Uterus (tissue), 2 donors: Measurements from ENCODE around the gene CHCHD4.

Source experiments
- POLR2A ChIP-seq, 2 donors: fragments of 450-650 bp; IDR thresholded peaks; one replicate each; pipeline ENCODE4 v1.6.1; 2016; ENCODE audit warnings: antibody characterized with exemption in 2 of 2, mild to moderate bottlenecking in 1 of 2, moderate library complexity in 1 of 2
- TF ChIP-seq, protein P1 (sequence below), 4 experiments: fragments of 200-600 bp in 2 of 4; fragments of 450-650 bp in 2 of 4; sonication (generic) in 2 of 4; IDR thresholded peaks; one replicate each; pipeline ENCODE4 v1.5.1; 2016 to 2019; ENCODE audit warnings: antibody characterized with exemption in 4 of 4, mild to moderate bottlenecking in 2 of 4, moderate library complexity in 1 of 4

GRCh38 chr3:14122301-14122700 lies 2.4 kb downstream of the CHCHD4 start:
- TF ChIP-seq, protein P1, sequence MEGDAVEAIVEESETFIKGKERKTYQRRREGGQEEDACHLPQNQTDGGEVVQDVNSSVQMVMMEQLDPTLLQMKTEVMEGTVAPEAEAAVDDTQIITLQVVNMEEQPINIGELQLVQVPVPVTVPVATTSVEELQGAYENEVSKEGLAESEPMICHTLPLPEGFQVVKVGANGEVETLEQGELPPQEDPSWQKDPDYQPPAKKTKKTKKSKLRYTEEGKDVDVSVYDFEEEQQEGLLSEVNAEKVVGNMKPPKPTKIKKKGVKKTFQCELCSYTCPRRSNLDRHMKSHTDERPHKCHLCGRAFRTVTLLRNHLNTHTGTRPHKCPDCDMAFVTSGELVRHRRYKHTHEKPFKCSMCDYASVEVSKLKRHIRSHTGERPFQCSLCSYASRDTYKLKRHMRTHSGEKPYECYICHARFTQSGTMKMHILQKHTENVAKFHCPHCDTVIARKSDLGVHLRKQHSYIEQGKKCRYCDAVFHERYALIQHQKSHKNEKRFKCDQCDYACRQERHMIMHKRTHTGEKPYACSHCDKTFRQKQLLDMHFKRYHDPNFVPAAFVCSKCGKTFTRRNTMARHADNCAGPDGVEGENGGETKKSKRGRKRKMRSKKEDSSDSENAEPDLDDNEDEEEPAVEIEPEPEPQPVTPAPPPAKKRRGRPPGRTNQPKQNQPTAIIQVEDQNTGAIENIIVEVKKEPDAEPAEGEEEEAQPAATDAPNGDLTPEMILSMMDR (IDR thresholded peaks at IDR 0.05), result no peak
- no peak for TF ChIP-seq POLR2A (IDR thresholded peaks at IDR 0.05)
